Stimulated activated CD8-positive, alpha-beta memory T cell treated with anti-CD3 and anti-CD28 coated beads, Interleukin-4, amount 100 ng/mL, for 4 hours (primary cell): ENCODE data around the gene TBXA2R.
A peak's percentile ranks its signal among the peaks of the same experiment; 100 is the strongest.
"Not testable (repeated sequence)": the region's sequence is repeated elsewhere in the genome, so short reads cannot be mapped to it uniquely, and the experiment has no call there.

Source experiments
- DNase-seq, 2 donors: peaks; one replicate each; pipeline ENCODE4 v3.0.0-alpha.2; 2020; ENCODE audit warnings: low read depth in 2 of 2, low spot score in 1 of 2

Gene TBXA2R

DNA sequence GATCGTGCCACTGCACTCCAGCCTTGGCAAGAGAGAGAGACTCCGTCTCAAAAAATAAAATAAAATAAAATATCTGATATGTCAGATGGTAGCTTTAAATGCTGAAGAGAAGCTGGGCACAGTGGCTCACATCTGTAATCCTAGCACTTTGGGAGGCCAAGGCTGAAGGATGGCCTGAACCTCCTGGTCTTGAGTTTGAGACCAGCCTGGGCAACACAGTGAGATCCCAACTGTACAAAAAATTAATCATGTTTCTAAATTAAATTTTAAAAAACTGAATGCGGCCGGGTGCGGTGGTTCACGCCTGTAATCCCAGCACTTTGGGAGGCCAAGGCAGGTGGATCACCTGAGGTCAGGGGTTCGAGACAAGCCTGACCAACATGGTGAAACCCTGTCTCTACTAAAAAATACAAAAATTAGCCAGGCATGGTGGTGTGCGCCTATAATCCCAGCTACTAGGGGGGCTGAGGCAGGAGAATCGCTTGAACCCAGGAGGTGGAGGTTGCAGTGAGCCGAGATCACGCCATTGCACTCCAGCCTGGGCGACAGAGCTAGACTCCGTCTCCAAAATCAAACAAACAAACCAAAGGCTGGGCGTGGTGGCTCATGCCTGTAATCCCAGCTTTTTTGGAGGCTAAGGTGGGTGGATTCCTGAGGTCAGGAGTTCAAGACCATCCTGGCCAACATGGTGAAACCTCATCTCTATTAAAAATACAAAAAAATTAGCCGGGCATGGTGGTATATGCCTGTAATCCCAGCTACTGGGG is 22.5 kb downstream of the TBXA2R start:
- DNase-seq: not testable (repeated sequence)

DNA sequence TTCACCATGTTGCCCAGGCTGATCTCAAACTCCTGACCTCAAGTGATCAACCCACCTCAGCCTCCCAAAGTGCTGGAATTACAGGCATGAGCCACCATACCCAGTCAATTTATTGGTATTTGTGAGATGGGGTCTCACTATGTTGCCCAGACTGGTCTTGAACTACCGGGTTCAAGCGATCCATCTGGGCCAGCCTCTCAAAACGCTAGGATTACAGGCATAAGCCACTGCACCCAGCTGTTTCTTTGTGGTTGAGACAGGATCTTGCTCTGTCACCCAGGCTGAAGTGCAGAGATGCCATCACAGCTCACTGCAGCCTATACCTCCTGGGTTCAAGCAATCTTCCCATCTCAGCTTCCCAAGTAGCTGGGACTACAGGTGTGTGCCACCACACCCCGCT is 24.9 kb downstream of the TBXA2R start:
- not testable (repeated sequence) for DNase-seq

DNA sequence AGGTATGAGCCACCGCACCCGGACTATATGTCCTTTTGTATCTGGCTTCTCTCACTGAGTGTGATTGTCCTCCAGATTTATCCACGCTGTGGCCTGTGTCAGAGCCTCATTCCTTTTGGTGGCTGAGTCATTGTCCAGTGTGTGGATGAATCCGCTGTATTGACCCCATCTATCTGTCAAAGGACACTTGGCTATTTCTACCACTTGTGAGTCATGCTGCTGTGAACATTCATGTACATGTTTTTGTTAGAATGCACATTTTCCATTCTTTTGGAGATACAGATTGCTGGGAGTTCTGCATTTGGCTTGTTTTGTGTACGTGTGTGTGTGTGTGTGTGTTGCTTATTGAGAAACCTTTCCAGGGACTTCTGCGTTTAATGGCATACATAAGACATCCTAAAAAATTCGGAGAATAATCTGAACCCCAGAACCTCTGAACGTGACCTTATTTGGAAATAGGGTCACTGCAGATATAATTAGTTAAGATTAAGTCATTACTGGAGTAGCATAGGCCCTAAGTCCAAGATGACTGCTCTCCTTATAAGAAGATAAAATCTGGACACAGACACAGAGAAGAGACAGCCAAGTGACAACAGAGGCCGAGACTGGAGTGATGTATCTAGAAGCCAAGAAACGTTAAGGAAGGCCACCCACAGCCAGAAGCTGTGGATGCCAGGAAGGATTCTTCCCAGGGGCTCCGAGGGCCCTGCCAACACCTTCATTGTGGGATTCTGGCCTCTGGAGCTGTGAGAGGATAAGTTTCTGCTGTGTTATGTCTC is 26.3 kb downstream of the TBXA2R start:
- no peak for DNase-seq

DNA sequence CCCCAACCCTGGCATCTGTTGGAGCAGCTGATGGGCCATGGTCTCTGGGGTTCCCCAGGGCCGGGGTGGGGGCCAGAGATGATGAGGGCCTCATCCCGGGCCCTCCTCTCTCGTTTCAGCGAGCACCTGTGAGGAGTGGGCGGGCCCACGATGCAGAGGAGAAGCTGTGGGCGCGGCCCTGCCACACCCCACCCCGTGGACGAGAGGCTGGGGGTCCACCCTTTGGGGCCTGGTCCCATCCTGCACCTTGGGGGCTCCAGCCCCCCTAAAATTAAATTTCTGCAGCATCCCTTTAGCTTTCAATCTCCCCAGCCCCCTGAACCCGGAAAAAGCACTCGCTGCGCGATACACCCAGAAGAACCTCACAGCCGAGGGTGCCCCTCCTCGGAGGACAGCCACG is 28.3 kb downstream of the TBXA2R start:
- no peak for DNase-seq

DNA sequence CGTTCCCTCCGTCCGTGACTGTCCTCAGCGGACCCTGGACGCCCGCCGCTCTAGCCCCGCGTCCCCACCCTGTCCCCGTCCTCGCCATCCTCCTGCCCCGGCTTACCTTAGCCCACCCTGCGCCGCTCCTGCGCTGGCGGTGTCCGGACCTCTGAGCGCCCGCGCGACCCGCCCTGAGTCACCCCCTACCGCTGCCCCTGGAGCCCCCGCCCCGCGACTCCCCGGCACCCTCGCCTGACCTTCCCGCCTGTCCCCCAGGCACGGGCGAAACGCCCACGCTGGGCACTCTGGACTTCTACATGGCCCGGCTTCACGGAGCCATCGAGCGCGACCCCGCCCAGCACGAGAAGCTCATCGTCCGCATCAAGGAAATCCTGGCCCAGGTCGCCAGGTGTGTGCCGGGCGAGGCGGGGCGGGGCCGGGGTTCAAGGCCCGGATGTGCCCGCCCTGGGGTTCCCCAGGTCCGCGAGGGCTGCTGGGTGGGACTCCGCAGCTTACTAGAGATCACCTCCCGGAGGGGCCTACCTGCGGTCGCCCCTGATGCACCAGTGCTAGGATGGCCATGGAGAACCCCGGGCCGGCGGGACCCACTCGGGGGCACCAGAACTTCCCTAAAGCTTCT is 28.8 kb downstream of the TBXA2R start:
- no peak for DNase-seq

DNA sequence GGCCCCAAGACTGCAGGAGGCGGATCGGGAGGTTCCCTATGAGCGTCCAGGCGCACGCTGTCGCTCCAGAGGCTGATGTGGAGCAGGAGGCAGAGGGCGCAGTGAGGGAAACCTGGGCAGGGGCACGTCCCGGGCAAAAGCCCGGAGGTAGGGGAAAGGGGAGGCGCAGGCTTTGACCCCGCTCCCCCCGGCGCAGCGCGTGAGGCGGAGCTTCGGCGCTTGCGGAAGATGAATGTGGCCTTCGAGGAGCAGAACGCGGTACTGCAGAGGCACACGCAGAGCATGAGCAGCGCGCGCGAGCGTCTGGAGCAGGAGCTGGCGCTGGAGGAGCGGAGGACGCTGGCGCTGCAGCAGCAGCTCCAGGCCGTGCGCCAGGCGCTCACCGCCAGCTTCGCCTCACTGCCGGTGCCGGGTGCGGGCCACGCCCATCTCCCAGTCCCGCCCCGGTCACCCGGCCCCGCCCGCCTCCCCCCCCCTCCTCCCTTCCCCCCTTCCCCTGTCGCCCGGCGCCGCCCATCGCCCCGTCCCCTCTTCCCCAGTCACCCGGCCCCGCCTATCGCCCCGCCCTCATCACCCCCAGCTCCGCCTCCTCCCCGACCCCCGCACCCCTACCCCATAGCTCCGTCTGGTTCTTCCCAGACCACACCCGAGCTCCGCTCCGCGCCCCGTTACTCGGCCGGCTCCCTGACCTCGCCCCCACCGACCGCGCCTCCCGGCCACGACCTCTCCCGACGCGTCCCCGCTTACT is 29.8 kb downstream of the TBXA2R start:
- DNase-seq: no peak

DNA sequence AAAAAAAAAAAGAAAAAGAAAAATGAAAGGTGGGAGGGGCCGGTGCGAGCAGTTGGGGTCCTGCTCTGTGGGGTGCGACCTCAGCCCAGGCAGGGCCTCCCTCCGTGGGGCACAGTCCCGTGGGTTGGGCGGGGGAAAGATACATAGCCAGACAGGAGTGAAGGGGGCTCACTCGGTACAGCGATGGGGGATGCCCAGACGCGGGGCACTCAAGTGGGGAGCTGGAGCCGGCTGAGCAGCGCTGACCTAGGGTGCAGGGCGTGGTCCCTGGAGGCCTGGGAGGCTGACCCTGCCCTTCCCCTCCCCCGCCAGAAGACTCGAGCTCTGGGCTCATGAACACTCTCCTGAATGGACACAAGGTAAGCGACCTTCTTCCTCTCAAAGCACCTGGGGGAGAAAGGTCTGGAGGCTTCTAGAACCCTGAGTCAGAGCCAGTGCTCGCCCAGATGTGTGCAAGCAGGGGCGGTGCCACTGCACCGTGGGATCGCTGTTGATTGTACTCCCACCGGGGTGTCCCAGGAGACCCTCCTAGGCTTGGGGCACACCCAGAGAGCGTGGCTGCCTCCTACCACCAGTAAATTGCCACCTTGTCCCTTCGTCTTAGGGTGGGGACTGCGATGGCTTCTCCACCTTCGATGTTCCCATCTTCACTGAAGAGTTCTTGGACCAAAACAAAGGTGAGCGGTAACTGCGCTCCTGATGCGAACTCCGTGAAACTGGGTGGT is 30.6 kb downstream of the TBXA2R start:
- DNase-seq: no peak

DNA sequence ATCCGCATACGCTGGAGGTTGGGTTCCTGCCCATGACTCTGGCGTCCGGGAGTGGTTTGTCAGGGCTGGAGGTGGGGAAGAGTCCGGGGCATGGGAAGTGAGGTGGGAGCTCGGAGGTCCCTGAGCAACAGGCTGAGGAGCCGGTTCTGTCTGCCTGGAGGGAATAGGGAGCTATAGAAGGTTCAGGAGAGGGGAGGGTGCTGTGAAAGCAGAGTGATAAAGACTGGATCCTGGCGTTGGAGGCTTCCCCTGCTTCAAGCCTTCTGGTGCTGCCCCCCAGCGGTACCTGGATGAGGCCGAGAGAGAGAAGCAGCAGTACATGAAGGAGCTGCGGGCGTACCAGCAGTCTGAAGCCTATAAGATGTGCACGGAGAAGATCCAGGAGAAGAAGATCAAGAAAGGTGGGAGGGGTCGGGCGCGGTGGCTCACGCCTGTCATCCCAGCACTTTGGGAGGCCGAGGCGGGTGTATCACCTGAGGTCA is 31.4 kb downstream of the TBXA2R start:
- no peak for DNase-seq

DNA sequence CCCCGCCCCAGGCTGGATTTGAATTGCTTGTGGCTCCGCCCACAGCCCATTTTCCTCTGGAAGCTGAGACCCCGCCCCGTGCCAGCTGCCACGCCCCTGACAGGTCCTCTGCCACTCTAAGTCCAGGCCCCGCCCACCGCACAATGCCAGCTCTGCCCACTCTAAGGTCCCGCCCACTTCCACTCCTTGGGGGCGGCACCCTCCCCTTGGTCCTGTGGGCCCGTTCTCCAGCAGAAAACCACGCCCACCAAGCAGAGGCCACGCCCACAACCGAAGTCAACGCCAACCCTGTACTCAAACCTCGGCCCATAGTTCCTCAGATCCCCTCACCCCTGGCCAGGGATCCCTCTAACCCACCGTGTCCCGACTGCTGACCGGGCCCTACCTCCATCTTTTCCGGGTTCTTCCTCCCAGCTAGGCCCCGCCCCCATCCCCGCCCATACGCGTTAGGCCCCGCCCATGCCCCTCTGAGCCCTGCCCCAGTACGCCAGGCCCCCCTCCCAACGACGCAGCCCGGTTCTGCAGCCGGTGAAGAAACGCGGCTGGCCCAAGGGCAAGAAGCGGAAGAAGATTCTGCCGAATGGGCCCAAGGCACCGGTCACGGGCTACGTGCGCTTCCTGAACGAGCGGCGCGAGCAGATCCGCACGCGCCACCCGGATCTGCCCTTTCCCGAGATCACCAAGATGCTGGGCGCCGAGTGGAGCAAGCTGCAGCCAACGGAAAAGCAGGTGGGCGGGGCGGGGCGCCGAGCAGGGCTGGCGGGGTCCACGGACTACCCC is 32.6 kb downstream of the TBXA2R start:
- DNase-seq: peak; percentile 53 to 54

DNA sequence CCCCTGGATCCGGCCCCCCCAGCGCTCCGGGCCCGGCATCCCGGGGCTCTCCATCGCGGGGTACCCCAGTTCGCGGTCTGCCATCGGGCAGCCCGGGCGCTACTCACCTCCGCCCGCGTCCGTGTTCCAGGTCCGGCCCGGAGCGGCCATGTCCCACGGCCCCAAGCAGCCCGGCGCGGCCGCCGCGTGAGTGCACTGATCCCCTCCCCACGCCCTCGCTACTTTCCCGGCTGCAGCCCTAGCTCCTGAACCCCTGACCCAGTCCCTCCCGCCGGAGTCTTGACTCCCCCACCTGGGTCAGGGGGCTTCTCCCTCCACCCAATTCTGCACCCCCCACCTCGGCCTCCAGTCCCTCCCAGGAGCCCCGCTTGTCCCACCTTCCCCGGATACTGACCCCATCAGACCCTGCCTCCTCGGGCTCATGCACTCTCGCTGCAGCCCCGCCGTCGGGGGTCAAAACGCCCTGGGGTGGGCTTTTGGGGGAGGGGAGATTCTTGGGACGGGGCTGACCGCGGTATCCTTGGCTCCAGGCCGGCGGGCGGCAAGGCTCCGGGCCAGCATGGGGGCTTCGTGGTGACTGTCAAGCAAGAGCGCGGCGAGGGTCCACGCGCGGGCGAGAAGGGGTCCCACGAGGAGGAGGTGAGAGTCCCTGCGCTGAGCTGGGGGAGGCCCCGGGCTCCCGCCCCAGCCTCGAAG is 33.4 kb downstream of the TBXA2R start:
- DNase-seq: no peak

DNA sequence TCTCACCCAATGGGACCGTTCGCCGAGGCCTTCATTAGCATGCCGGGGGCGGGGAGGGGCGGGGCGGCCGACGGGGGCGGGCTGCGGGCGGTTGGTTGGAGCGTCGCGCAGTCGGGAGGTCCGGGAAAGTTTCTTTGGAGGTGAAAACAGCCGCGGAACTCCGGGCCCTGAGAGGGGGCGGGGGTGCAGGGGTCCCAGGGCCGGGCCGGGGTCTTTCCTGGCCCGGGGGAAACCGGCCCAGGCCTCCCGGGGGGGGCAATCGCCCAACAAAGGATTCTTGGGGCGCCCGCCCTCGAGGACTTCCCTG is 33.9 kb downstream of the TBXA2R start, which contains the start of gene HMG20B:
HMG20B (plus strand) TSS at position 90 of the 307 bp plus-strand sequence. CDS start 366 bp downstream, outside the sequence.
- no peak for DNase-seq

DNA sequence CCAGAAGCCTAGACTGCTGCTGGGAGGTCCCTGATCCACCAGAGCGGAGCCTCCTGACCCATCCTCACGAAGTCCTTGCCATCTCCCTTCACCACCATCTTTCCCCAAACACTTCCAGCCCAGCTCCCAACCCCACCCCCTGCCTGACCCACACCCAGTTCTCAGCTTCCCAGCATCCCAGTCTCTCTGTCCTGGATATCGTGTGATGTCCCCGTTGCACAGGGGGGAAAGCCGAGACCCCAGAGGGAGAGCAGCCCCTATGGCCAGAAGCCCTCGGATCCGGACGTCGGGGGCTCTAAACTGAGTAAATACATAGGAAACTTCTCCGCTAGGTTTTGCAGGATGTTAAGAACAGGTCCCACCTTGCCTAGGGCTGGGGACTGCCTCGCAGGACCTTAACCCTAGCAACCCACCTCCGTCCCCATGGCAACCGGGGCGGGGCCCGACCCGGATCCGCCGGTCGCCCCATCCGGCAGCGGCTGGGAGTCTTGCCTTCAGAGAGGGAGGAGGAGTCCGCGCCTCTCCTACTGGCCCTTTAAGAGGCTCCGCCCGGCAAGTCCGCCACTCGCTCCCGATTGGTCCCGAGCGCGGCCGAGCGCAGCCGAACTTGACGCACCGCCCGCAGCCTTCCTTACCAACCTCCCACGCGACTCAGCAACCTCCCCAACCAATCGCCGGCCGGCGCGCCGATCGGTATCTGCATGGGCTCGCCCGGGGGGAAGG is 34.4 kb downstream of the TBXA2R start:
- peak; percentile 95 to 100 for DNase-seq

DNA sequence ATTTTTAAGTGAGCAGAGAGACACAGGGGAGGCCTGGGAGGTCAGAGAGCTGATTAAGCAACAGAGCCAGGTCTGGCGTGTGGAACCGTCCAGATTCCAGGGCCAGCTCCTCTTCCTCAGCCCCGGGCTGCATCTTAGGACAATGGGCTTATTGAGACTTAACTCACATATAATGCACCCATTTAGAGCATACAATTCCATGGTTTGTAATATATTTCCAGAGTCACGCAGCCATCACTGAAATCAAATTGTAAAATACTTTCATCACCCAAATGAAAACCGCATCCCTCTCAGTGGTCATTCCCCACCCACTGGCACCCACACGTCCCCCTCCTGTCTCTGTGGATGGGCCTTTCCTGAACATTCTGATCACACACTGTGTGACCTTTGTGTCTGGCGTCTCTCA is 36.1 kb downstream of the TBXA2R start:
- DNase-seq: no peak

DNA sequence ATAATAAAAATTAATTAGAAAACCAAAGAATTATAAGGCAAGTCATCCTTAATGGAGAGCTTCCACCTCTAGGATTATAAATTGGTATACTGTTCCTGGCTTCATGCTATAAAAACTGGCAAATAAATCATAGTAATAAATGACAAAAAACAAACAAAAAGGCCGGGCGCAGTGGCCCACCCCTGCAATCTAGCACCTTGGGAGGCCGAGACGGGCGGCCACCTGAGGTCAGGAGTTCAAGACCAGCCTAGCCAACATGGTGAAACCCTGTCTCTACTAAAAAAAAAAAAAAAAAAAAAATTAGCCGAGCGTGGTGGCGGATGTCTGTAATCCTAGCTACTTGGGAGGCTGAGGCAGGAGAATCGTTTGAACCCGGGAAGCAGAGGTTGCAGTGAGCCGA is 36.6 kb downstream of the TBXA2R start:
- DNase-seq: not testable (repeated sequence)

DNA sequence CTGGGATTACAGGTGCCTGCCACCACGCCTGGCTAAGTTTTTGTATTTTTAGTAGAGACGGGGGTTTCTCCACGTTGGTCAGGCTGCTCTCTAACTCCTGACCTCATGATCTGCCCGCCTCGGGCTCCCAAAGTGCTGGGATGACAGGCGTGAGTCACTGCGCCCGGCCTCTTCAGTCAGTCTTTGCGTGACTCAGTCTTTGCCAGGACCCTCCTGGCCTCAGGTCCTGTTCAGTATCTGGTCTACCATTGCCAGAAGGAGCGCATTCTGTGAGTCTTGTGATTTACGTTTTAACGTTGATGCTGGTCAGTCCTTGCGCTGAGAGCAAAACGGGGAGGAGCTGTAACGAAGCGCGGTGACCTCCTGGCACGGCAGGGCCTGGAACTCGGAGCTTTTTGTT is 41.5 kb downstream of the TBXA2R start:
- DNase-seq: no peak

DNA sequence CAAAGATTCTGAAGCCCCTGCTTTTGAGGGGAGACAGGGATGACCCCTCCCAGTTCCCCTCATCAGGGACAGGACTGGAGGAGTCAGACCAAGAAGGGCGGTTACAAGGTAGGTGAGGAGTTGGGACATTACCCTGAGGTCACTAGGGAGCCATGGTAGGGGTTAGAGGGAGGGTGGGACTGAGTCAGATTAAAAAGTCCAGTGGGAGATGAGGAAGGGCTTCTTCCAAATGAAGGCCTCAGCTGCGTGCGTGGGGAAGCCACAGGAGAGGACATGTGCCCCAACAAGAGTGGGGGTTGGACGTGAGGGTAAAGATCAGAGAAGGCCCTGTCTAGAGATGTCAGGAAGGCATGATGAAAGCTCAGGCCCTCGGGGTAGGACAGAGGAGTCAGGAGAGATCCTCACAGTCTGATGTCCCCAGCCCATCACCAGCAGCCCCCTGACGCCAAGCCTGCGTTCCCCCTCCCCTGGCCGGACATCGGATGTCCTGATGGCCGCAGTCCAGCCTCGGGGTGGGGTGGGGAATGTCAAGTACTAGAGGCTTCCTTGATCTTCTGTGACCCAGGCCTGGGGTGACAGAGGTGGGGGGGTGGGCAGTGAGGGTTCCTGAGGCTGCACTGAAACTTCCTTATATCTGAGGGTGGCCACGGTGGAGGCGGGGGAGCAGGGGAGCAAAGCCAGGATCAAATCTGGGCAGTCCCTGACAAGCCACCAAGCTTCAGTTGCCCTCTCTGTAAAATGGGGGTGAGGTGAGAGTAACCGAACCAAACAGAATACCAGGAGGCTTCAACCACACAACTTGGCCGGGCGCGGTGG is 42.8 kb downstream of the TBXA2R start:
- DNase-seq: no peak

DNA sequence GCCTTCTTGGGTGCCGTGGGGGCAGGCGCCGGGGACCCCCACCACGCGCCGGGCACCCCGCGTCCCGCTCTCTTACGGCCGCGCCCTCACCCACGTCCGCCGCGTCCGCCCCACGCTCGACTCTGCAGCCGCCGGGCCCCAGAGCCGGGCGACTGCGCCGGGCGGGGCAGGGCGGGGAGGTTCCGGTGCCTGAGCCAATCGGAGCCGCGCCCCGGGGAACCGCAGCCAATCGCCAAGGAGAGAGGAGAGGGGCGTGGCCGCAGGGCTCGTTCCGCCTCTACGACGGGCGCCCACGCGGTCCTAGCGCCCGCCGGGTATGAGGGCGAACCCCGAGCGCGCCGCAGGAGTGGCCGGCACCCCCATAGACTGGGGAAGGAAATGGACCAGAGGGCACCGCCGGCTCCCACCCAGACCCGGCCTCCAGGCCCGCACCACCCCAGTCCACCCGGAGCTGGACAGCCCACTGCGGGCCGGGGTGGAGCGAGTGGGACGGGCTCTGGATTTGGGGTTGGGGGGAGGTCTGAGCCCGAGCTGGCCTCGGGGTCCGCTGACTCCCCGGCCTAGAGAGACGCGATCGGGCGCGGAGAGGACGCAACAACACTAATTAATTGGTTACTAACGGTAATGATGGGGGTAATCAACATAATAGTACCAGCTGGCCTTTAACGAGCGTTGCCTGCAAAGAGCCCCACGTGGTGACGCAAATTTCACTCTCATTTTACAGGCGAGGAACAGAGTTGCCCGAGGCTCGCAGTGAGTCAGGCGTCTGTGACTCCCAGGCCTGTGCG is 49.0 kb downstream of the TBXA2R start, which contains the start of gene MFSD12:
MFSD12 (minus strand) TSS at position 126 of the 788 bp plus-strand sequence. CDS start 183 bp downstream, outside the sequence.
- DNase-seq: peak; percentile 86 to 89
